SJSA1 (cell line): Measurements from ENCODE around the gene DNAJB12. TPM values are rescaled to one million over a fixed set of nuclear protein-coding genes. Genes with fewer than 3 reads are reported as not detected.
"Not testable (repeated sequence)": the region's sequence is repeated elsewhere in the genome, so short reads cannot be mapped to it uniquely, and the experiment has no call there.

Experiments
- DNase-seq, 2 experiments: peaks; one replicate each; pipeline ENCODE4 v3.0.0-alpha.2; 2015 to 2020; ENCODE audit warnings: low spot score in 2 of 2, low read depth in 1 of 2
- H3K27ac ChIP-seq: fragments of 250-450 bp; sonication (Bioruptor Pico); 2 replicates; pipeline ENCODE4 v1.5.1; 2020; ENCODE audit warnings: mild to moderate bottlenecking, moderate library complexity
- H3K27me3 ChIP-seq: fragments of 250-450 bp; sonication (Bioruptor Pico); replicated peaks from 2 replicates; pipeline ENCODE4 v1.5.1; 2020; ENCODE audit warnings: mild to moderate bottlenecking, moderate library complexity
- H3K36me3 ChIP-seq: fragments of 250-450 bp; sonication (Bioruptor Pico); 2 replicates; pipeline ENCODE4 v1.5.1; 2020; ENCODE audit warnings: mild to moderate bottlenecking
- H3K4me1 ChIP-seq: fragments of 250-450 bp; sonication (Bioruptor Pico); replicated peaks from 2 replicates; pipeline ENCODE4 v1.6.1; 2021; ENCODE audit warnings: mild to moderate bottlenecking
- H3K4me3 ChIP-seq: fragments of 250-450 bp; sonication (Bioruptor Pico); 2 replicates; pipeline ENCODE4 v1.5.1; 2020; ENCODE audit warnings: mild to moderate bottlenecking
- H3K9me3 ChIP-seq: fragments of 250-450 bp; sonication (Bioruptor Pico); replicated peaks from 2 replicates; pipeline ENCODE4 v1.5.1; 2020; ENCODE audit warnings: mild to moderate bottlenecking
- total RNA-seq: library from RNA; depleted of rRNA; stranded (reverse); fragments of >200 nt; shearing (Covaris generic); gene quantifications from 2 replicates; pipeline ENCODE4 v1.2.3, GENCODE V29; 2014

DNAJB12 gene
- total RNA-seq, 1 experiment from 2014 or later: 36.1 TPM

DNA sequence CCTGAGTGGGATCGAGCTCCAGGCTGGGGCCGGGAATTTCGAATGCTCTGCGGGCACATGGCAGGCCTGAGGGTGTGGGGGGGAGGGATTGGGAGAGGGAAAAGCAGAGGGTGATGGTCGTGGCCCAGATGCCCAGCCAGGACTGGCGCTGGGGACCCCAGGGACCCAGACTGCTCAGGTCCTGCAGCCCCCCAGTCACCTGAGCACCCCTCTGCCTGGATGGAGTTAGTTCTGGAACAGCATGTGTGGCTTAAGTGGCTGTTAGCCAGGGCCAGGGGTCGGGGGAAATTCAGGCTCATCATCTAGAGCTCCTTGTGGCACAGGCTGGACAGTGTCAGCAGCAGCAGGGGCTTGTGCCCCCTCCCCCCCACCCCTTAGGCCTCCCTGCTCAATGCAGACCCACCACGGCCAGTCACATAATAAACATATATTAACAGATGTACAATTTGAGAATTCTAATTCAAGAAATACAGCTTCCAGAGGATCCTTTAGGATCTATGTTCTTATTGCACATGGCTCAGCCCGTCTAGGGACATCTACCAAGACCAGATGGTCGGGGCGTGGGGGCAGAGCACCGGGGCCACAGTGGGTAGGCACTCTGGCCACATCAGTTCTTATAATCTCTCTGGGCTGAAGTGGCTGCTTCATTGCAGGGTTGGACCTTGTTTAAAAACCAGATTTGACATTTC, 22.2 kb downstream of the DNAJB12 start:
- H3K9me3 ChIP-seq: no peaks in the 10 kb centered on the region
- DNase-seq: no peak
- H3K4me3 ChIP-seq: no peak overlapping the region
- H3K27me3 ChIP-seq: no peaks in the 10 kb centered on the region
- H3K4me1 ChIP-seq: peaks cover 56% of the 10 kb centered on the region
- H3K27ac ChIP-seq: no peak overlapping the region
- H3K36me3 ChIP-seq: peaks cover 44% of the 10 kb centered on the region

DNA sequence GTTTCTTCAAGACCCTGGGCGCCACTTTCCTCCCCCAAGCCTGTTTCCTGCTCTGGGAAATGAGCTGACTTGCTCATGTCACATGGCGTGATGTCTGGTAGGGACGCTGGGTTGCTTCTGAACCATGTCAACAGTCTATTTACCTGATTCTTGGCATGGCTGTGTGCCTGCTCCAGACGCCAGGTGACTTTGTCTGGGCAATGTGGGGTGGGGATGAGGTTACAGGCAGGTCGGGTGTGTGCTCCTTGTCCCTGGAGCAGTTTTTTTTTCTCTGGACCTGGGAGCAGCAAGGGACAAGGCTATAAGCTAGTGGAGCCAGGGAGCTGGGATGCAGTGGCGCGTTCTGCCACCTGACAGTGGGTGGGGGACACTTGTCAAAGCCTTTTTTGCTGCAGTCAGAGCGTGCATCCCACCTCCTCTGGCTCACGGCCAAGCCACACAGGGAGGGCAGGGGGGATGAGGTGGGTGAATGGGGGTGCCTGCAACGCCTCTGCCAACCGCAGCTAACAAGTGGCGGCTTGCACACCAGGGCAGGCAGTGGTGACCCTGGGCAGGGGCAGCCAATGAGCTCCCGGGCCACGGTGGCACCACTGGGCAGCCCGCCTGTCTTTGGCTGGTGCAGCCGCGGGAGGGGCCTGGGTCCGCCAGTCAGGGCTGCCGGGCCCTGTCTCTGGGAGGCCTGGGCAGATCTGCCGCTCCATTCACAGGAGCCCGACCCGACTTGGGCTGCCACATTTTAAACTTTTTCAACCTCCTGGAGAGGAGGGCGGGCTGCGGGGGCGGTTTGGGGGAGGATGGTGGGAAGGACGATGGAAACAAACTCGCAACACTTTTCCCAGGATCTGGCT, 22.9 kb downstream of the DNAJB12 start:
- Histone ChIP-seq H3K27ac (no peak overlapping the region), H3K4me1 (peaks cover 52% of the 10 kb centered on the region), H3K9me3 (no peaks in the 10 kb centered on the region), H3K36me3 (peaks cover 37% of the 10 kb centered on the region), H3K4me3 (no peak overlapping the region), H3K27me3 (no peaks in the 10 kb centered on the region)
- DNase-seq: peak; percentile 62 to 84

DNA sequence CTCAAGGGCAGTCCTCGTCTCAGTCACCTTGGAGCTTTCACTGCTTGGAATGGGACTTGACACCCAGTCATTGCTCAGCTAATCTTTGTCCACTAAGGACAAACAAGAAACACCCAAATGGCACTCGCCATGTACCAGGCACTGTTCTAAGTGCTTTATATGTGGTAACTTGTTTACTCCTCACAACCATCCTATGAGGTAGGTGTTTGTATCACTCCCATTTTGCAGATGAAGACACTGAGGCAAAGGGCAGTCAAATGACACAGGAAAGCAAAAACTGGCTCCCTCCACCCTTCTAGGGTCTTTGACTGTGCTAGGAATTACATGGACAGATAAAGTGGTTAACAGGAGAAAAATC, 24.7 kb downstream of the DNAJB12 start:
- H3K27me3 ChIP-seq: no peaks in the 10 kb centered on the region
- H3K4me1 ChIP-seq: peaks cover 37% of the 10 kb centered on the region
- no peaks in the 10 kb centered on the region for H3K9me3 ChIP-seq
- H3K4me3 ChIP-seq: no peak overlapping the region
- H3K27ac ChIP-seq: no peak overlapping the region
- no peak for DNase-seq
- peaks cover 19% of the 10 kb centered on the region for H3K36me3 ChIP-seq

DNA sequence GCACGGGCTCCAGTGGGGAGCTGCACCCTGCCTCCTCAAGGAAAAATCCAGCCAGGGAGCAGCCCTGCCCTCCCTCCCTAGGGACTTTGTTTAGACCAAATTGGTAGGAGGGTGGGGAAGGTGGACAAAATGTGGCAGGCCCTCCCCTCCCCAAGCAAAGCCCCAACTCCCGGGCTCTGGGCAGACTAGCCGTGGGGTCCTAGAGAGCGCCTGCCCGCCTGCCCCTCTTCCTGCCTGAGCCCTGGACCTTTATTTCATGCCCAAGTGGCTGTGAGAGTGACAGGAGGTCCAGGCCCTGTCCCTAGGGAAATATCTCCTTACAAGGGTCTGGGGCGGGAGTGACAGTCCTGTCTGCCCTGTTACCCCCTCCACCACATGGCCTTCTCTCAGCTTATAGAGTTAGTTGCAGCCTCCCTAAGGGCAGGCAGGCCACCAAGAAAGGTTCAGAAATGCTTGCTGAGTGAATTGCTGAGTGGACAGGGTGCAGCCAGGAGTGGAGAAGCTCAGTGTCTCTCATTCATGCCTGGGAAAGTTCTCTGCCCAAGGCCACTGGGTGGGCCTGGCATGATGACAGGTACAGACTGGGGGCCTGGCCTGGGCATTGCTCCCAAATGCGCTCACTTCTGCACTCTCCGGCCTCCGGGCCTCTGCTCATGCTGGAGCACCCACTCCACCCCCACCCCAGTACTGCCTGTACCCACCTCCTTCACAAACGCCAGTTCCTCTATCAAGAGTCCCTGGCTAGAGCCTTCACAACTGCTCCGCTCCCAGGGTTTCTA, 25.2 kb downstream of the DNAJB12 start:
- no peaks in the 10 kb centered on the region for H3K27me3 ChIP-seq
- H3K36me3 ChIP-seq: peaks cover 13% of the 10 kb centered on the region
- no peak for DNase-seq
- H3K4me1 ChIP-seq: peaks cover 33% of the 10 kb centered on the region
- no peak overlapping the region for H3K4me3 ChIP-seq
- H3K27ac ChIP-seq: no peak overlapping the region
- no peaks in the 10 kb centered on the region for H3K9me3 ChIP-seq

DNA sequence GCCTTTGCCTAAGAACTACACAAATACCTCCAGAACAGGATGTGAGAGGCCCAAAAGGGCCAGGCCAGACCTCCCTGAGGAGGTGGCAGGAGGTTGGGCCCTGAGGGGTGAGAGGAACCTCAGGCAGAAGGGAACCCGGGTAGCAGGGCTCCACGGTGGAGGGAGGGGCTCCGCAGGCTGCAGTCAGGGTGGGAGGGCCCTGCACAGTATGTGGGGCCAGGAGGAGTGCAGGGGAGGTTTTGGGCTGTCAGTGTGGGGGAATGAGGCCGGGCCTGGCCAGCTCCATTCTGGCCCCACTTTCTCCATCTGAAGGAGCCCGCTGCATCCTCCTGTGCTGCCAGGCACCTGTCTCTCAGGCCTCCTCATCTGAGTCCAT, 25.9 kb downstream of the DNAJB12 start:
- no peak overlapping the region for H3K4me3 ChIP-seq
- H3K4me1 ChIP-seq: peaks cover 29% of the 10 kb centered on the region
- no peak for DNase-seq
- peaks cover 7% of the 10 kb centered on the region; the same call in 1 of the 2 replicates for H3K36me3 ChIP-seq
- H3K9me3 ChIP-seq: no peaks in the 10 kb centered on the region
- H3K27ac ChIP-seq: no peak overlapping the region
- H3K27me3 ChIP-seq: no peaks in the 10 kb centered on the region

DNA sequence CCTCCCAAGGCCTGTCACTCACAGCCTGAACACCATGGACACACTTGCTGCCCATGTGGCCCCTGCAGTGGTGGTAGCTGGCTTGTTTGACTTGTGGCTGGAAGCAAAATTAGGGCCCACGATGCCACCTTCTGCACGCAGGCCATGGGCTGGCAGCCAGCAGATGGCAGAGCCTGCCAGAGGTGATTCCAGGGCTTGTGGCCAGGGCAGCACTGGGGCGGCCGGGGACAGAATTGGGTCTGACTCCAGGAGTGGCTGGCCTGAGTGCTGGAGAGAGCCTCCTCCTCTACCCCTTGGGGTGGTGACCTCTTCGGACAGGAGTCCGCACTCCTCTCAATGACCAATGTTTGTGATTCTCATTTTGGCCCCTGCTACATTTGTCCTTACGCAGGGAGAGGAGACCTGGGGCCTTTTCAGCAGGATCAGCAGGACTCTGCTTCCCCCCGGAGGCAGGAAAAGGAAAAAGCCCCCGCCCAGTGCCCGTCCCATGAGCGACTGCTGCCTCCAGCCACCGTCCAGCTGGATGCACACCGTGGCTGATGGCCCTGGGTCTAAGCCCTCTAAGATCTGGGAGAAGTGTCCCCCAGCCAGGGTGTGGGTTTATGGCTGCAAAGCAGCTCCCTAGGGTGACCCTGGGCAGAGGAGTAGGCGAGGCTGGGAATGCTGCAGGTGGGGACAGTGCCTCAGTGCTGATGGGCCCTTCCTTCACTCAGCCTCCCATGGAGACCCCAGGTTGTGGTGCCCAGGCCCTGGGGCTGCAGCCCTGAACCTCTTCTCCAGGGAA, 26.5 kb downstream of the DNAJB12 start:
- H3K27ac ChIP-seq: no peak overlapping the region
- H3K36me3 ChIP-seq: peaks cover under 1% of the 10 kb centered on the region; the same call in 1 of the 2 replicates
- H3K9me3 ChIP-seq: no peaks in the 10 kb centered on the region
- no peaks in the 10 kb centered on the region for H3K27me3 ChIP-seq
- peaks cover 29% of the 10 kb centered on the region for H3K4me1 ChIP-seq
- no peak overlapping the region for H3K4me3 ChIP-seq
- DNase-seq: peak; percentile 66 to 72

DNA sequence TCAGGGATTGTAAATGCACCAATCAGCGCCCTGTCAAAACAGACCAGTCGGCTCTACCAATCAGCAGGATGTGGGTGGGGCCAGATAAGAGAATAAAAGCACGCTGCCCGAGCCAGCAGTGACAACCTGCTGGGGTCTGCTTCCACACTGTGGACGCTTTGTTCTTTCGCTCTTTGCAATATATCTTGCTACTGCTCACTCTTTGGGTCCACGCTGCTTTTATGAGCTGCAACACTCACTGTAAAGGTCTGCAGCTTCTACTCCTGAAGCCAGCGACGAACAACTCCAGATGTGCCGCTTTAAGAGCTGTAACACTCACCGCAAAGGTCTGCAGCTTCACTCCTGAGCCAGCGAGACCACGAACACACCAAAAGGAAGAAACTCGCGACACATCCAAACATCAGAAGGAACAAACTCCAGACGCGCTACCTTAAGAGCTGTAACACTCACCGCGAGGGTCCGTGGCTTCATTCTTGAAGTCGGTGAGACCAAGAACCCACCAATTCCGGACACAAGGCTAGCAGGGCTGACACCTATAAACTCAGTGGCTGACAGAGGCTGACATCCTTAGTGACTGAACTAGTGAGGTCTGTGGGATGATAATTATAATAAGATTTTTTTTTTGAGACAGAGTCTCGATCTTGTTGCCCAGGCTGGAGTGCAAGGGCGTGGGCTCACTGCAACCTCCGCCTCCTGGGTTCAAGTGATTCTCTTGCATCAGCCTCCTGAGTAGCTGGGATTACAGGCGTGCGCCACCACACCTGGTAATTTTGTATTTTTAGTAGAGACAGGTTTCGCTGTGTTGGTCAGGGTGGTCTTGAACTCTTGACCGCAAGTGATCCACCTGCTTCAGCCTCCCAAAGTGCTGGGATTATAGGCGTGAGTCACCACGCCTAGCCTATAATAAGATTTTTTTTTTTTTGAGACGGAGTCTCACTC, 27.8 kb downstream of the DNAJB12 start:
- H3K4me1 ChIP-seq: peaks cover 32% of the 10 kb centered on the region
- not testable (repeated sequence) for H3K9me3 ChIP-seq, H3K36me3 ChIP-seq, H3K4me3 ChIP-seq, H3K27ac ChIP-seq, DNase-seq, H3K27me3 ChIP-seq

DNA sequence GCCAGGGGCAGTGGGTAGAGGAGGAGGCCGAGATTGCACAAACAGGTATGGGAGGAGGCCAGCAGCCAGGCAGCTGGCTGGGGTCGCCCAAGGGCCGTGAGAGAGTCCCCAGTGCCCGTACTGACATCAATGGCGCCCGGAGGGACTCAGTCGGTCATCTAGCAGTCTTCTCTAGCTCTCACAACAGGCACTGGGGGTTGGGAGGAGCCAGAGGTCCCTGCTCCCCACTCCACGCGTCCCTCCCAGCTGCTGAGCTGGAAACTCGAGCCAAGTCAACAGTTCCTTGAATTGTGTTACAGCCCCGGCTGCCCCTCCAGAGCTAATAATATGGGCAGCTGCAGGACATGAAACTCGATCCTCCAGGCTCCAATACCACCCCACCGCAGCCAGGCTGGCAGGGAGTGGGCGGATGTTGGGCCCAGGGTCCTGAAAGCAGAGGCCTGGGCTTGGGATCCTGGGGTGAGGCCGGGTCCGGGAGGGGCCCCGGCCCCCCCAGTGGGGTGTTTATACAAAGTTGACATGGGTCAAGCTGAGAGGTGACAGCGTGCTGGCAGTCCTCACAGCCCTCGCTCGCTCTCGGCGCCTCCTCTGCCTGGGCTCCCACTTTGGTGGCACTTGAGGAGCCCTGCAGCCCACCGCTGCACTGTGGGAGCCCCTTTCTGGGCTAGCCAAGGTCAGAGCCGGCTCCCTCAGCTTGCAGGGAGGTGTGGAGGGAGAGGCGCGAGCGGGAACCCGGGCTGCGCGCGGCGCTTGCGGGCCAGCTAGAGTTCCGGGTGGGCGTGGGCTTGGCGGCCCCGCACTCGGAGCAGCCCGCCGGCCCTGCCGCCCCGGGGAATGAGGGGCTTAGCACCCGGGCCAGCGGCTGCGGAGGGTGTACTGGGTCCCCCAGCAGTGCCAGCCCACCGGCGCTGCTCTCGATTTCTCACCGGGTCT, 29.2 kb downstream of the DNAJB12 start:
- DNase-seq, H3K4me3 ChIP-seq, H3K27ac ChIP-seq, H3K9me3 ChIP-seq, H3K36me3 ChIP-seq, H3K27me3 ChIP-seq: not testable (repeated sequence)
- peaks cover 36% of the 10 kb centered on the region for H3K4me1 ChIP-seq

DNA sequence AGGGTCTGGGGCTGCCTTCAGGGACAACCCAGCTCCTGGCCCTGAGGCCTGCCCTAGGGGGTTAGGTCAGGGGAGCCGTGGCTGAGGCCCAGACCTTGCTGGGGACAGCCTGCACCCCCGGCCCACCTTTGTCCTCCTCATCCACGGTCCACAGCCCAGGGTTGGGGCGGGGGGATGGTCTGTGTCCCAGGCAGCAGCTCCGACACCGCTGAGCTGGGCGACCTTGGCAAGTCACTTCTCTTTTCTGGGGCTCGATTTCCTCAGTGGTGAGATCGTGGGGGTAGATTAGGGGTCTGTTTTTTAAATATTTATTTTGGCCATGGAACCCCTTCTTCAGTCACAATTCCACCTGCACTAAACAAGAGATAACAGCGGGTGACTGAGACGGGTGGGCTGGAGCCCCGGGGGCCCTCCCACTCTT, 30.9 kb downstream of the DNAJB12 start:
- H3K36me3 ChIP-seq: no peaks in the 10 kb centered on the region
- no peak overlapping the region for H3K27ac ChIP-seq
- peaks cover 54% of the 10 kb centered on the region for H3K4me1 ChIP-seq
- no peak overlapping the region for H3K4me3 ChIP-seq
- H3K27me3 ChIP-seq: no peaks in the 10 kb centered on the region
- no peaks in the 10 kb centered on the region for H3K9me3 ChIP-seq
- no peak for DNase-seq

DNA sequence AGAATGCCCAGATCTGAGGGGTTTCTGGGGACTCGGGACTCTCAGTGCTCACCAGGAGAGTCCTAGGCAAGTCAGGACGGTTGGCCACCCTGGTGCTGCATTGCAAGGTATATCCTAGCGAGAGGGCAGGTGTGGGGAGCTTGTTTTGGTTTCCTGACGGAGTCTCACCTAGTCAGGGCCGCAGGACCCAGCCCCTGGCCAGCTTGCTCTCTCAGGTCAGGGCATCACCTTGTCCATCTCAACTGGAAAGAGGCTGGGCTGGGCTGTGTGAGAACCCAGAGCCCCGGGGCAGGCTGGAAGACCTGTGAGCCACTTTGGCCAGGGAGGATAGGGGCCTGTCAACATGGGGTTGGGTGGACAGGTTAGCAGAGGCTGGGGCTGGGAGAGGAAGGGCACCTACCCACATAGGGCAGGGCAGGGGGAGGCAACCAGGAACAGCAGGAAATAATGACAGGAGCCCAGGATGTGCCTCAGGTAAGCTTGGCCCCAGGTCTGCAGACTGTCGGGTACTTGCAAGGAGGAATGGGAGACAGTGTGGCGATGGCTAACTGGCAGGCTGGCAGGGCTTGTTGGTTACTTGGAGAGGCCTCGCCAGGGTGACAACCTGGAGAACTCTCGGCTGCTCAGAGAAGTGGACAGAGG, 31.5 kb downstream of the DNAJB12 start:
- Histone ChIP-seq H3K4me1 (peaks cover 53% of the 10 kb centered on the region), H3K9me3 (no peaks in the 10 kb centered on the region), H3K36me3 (no peaks in the 10 kb centered on the region), H3K27ac (no peak overlapping the region), H3K27me3 (no peaks in the 10 kb centered on the region), H3K4me3 (no peak overlapping the region)
- DNase-seq: no peak

DNA sequence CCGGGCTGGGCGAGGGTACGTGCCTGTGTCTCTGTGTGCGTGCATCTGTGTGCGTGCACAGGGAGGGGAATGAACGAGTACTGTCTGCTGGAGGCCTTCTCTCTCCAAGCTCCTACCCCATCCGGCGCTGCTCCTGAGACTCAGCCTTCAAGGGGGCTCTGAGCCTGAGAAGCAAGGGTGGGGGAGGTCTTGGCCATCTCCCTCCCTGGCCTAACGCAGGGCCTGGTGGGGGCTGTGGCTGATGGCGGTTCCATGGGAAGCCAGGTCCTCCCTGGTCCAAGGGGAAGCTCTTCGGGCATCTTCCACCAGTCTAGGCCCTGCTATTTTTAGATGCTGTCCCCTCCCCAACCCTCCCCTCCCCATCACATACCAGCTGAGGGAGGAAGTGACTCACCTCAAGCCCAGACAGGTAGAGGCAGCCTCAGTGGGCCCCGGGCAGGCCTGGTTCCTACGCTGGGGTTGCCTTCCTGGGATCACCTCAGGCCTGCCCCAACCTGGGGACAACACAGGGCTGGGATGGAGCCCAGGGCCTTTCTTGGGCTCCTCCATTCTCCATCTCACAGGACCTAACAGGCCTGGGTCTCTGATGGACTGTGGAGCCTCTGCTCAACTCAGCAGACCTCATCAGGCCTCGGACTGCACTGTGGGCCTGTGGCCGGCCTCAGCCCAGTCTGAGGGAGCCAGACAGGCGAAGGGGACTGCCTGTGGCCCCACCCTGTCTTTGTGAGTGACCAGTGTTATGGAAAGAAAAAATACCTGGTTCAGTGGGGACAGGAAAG, 32.2 kb downstream of the DNAJB12 start:
- Histone ChIP-seq H3K9me3 (no peaks in the 10 kb centered on the region), H3K4me1 (peaks cover 48% of the 10 kb centered on the region), H3K27me3 (no peaks in the 10 kb centered on the region), H3K36me3 (no peaks in the 10 kb centered on the region), H3K4me3 (no peak overlapping the region), H3K27ac (peak overlapping the region; percentile 88)
- DNase-seq: no peak
